Non-pigmented ciliary epithelial cell (primary cell): ENCODE measurements around the gene CA7.

Experiments used
- DNase-seq: peaks from one replicate; pipeline ENCODE4 v3.0.0-alpha.2; 2010; ENCODE audit warnings: low read depth

CA7 gene

GRCh38 chr16:66898933-66899309, 54.7 kb downstream of the CA7 start:
- DNase-seq, result no peak

- no peak for DNase-seq
These were observed 55.2 kb downstream of the CA7 start for GRCh38 chr16:66899310-66899944.

GRCh38 chr16:66899945-66900710, 55.9 kb downstream of the CA7 start:
- DNase-seq, result peak; percentile 38

- DNase-seq, result no peak
These were observed 56.7 kb downstream of the CA7 start for GRCh38 chr16:66900721-66901441.

- DNase-seq, result no peak
These were observed 57.4 kb downstream of the CA7 start for GRCh38 chr16:66901626-66902025.

GRCh38 chr16:66902648-66903543, 58.7 kb downstream of the CA7 start:
- no peak for DNase-seq
